K562 (cell line): Measurements from ENCODE around the gene HORMAD1. TPM values are rescaled to one million over a fixed set of nuclear protein-coding genes. Genes with fewer than 3 reads are reported as not detected.

Experiments used
- ATAC-seq: fragments of 200-7000 bp; cut with Tn5 transposase; 3 replicates; pipeline ENCODE4 v1.9.1; 2020; ENCODE audit warnings: moderate library complexity
- BruUV-seq: library from RNA; stranded (reverse); fragments of 400-500 nt; replicated peaks from 2 replicates; lab custom pipeline; 2021; lab: Mats Ljungman, UMichigan
- CTCF ChIA-PET: fragments of 300-600 bp; formaldehyde crosslinking; extraction: SDS; loops from one replicate; lab custom pipeline; 2021; ENCODE audit warnings: low intra/inter-chr PET ratio; lab: Yijun Ruan, JAX
- POLR2A ChIA-PET: fragments of 300-600, 350-650 bp; sonication (Branson Sonifier 250); formaldehyde crosslinking; extraction: SDS; loops from one replicate; lab custom pipeline; 2021; ENCODE audit warnings: antibody characterized with exemption, inconsistent platforms; lab: Yijun Ruan, JAX
- DNase-seq, 4 experiments: peaks; one replicate each; pipeline versions ENCODE4 v3.0.0 to v3.0.0-alpha.2; 2011 to 2018; ENCODE audit warnings: low spot score in 3 of 4, mixed read lengths in 3 of 4; ENCODE audit errors: extremely low read depth in 1 of 4
- FAIRE-seq: peaks from 2 replicates; lab custom pipeline; 2011; peaks lifted over from hg19 to GRCh38; lab: Jason Lieb, UNC
- H2AFZ ChIP-seq: 2 replicates; pipeline ENCODE4 v1.6.0; 2011; ENCODE audit warnings: low read depth, low read length, control low read depth, inconsistent platforms
- H3K27ac ChIP-seq: fragments of 200-600 bp; 3 replicates; pipeline ENCODE4 v1.8.0; 2011; ENCODE audit warnings: low read depth, mild to moderate bottlenecking, control low read depth, inconsistent platforms, low read length, moderate library complexity, mixed read lengths; ENCODE audit errors: extremely low read depth
- H3K27me3 ChIP-seq, 2 experiments: fragments of 300-600 bp in 1 of 2; 2 replicates in 1 of 2; 3 replicates in 1 of 2; pipeline versions ENCODE4 v1.6.0 to v1.8.0; 2011; ENCODE audit warnings: inconsistent platforms in 2 of 2, low read length in 2 of 2, mild to moderate bottlenecking in 1 of 2, mixed read lengths in 1 of 2, moderate library complexity in 1 of 2; ENCODE audit not compliant: control insufficient read depth in 2 of 2, insufficient read depth in 2 of 2
- H3K36me3 ChIP-seq: fragments of 300-600 bp; 3 replicates; pipeline ENCODE4 v1.8.0; 2011; ENCODE audit warnings: mild to moderate bottlenecking, low read length, inconsistent platforms; ENCODE audit not compliant: control insufficient read depth, insufficient read depth
- H3K4me1 ChIP-seq, 2 experiments: fragments of 200-600 bp in 1 of 2; replicated peaks in 1 of 2; 2 replicates in 1 of 2; 3 replicates in 1 of 2; pipeline versions ENCODE4 v1.5.1 to v1.8.0; 2011; ENCODE audit warnings: inconsistent platforms in 2 of 2, low read length in 2 of 2, mild to moderate bottlenecking in 1 of 2, mixed read lengths in 1 of 2, moderate library complexity in 1 of 2; ENCODE audit not compliant: control insufficient read depth in 2 of 2, insufficient read depth in 2 of 2
- H3K4me2 ChIP-seq: 2 replicates; pipeline ENCODE4 v1.6.1; 2011; ENCODE audit warnings: low read length, control low read depth, inconsistent platforms, mixed read lengths; ENCODE audit not compliant: insufficient read depth
- H3K4me3 ChIP-seq: fragments of 200-600 bp; sonication (generic), shearing (Covaris generic); 2 replicates; pipeline ENCODE4 v1.5.1; 2016; ENCODE audit warnings: control low read depth, inconsistent platforms
- H3K79me2 ChIP-seq: fragments of 200-600 bp; 3 replicates; pipeline ENCODE4 v1.8.0; 2011; ENCODE audit warnings: low read length, inconsistent platforms; ENCODE audit not compliant: control insufficient read depth, insufficient read depth
- H3K9ac ChIP-seq, 2 experiments: 2 replicates each; pipeline versions ENCODE4 v1.6.0 to v1.6.1; 2011; ENCODE audit warnings: low read depth in 2 of 2, low read length in 2 of 2, control low read depth in 1 of 2, inconsistent platforms in 1 of 2, mild to moderate bottlenecking in 1 of 2, mixed read lengths in 1 of 2; ENCODE audit not compliant: insufficient read depth in 1 of 2
- H3K9me1 ChIP-seq: one replicate; pipeline ENCODE4 v1.6.0; 2011; ENCODE audit warnings: inconsistent platforms, mild to moderate bottlenecking, low read length, moderate library complexity; ENCODE audit not compliant: control insufficient read depth, insufficient read depth
- H3K9me3 ChIP-seq: replicated peaks from 2 replicates; pipeline ENCODE4 v1.5.1; 2011; ENCODE audit warnings: low read depth, low read length, inconsistent platforms; ENCODE audit not compliant: control insufficient read depth, insufficient read depth
- H4K20me1 ChIP-seq: replicated peaks from 2 replicates; pipeline ENCODE4 v1.6.1; 2011; ENCODE audit warnings: low read length, inconsistent platforms, mixed read lengths; ENCODE audit not compliant: control insufficient read depth, insufficient read depth
- BDP1 ChIP-seq: IDR thresholded peaks from 3 replicates; pipeline ENCODE4 v1.6.1; 2011; ENCODE audit not compliant: insufficient read length, insufficient read depth
- C11orf30 ChIP-seq: fragments of 450-650 bp; IDR thresholded peaks from 2 replicates; pipeline ENCODE4 v1.6.1; 2016; ENCODE audit warnings: low read depth, mild to moderate bottlenecking
- EP400 ChIP-seq: fragments of 450-650 bp; IDR thresholded peaks from 2 replicates; pipeline ENCODE4 v1.6.1; 2017; ENCODE audit warnings: antibody characterized with exemption, mild to moderate bottlenecking, moderate library complexity
- FOXJ3 ChIP-seq: sonication (generic); formaldehyde crosslinking; IDR thresholded peaks from 2 replicates; pipeline ENCODE4 v1.4.0; 2020; ENCODE audit warnings: mild to moderate bottlenecking, missing genetic modification reagents
- HDAC8 ChIP-seq: fragments of 450-650 bp; IDR thresholded peaks from 2 replicates; pipeline ENCODE4 v1.6.1; 2016; ENCODE audit warnings: mild to moderate bottlenecking, missing genetic modification characterization, moderate library complexity, missing compliant biosample characterization
- HSF4 ChIP-seq: fragments of 250-450 bp; sonication (Bioruptor Pico); IDR thresholded peaks from 2 replicates; pipeline ENCODE4 v2.1.2; 2022; ENCODE audit warnings: mild to moderate bottlenecking, moderate library complexity, borderline replicate concordance
- KDM2B ChIP-seq: fragments of 250-450 bp; sonication (Bioruptor Pico); IDR thresholded peaks from 2 replicates; pipeline ENCODE4 v1.8.0; 2021; ENCODE audit warnings: mild to moderate bottlenecking, moderate library complexity
- KDM4B ChIP-seq, 2 experiments: fragments of 450-650 bp in 1 of 2; sonication (generic) in 1 of 2; IDR thresholded peaks; 2 replicates each; pipeline ENCODE4 v1.6.1; 2016 to 2017; ENCODE audit warnings: borderline replicate concordance in 2 of 2, antibody characterized with exemption in 1 of 2, low read depth in 1 of 2, mild to moderate bottlenecking in 1 of 2
- PCBP1 ChIP-seq: fragments of 200-400 bp; formaldehyde crosslinking; IDR thresholded peaks from 2 replicates; pipeline ENCODE4 v1.6.1; 2018; ENCODE audit warnings: mild to moderate bottlenecking, low read depth, low read length; ENCODE audit not compliant: poor library complexity, severe bottlenecking
- POLR2AphosphoS5 ChIP-seq: IDR thresholded peaks from 2 replicates; pipeline ENCODE4 v1.6.1; 2011; ENCODE audit warnings: mild to moderate bottlenecking, low read depth, low read length, moderate library complexity; ENCODE audit not compliant: control insufficient read depth, insufficient read depth
- RAD51 ChIP-seq: fragments of 450-650 bp; IDR thresholded peaks from 2 replicates; pipeline ENCODE4 v1.7.1; 2016; ENCODE audit warnings: low read depth, mild to moderate bottlenecking, borderline replicate concordance
- ZBTB7A ChIP-seq: IDR thresholded peaks from 2 replicates; pipeline ENCODE4 v1.6.1; 2011; ENCODE audit warnings: low read depth, mild to moderate bottlenecking, low read length, moderate library complexity, borderline replicate concordance; ENCODE audit not compliant: control insufficient read depth
- ZNF3 ChIP-seq: fragments of 250-450 bp; sonication (Bioruptor Pico); IDR thresholded peaks from 2 replicates; pipeline ENCODE4 v1.5.0; 2021; ENCODE audit warnings: mild to moderate bottlenecking, moderate library complexity
- ZNF668 ChIP-seq: fragments of 250-450 bp; sonication (Bioruptor Pico); IDR thresholded peaks from 2 replicates; pipeline ENCODE4 v1.8.0; 2022; ENCODE audit warnings: mild to moderate bottlenecking, inconsistent platforms
- ZZZ3 ChIP-seq: fragments of 450-650 bp; IDR thresholded peaks from 2 replicates; pipeline ENCODE4 v1.6.1; 2016; ENCODE audit warnings: antibody characterized with exemption, mild to moderate bottlenecking, moderate library complexity
- WGBS: fragments of 100-300 bp; shearing (Covaris generic); methylation state at CpG from one replicate; pipeline ENCODE4 v1.1.6; 2016; ENCODE audit warnings: low coverage, mixed read lengths; ENCODE audit not compliant: insufficient coverage; ENCODE audit errors: missing lambda C conversion rate; 5-methylcytosine and 5-hydroxymethylcytosine counted together
- in situ Hi-C: fragments of 300-500 bp; cut with MboI; formaldehyde crosslinking; loops from 4 replicates; pipeline ENCODE4 v1.15.0; 2018; ENCODE audit warnings: inconsistent platforms, mixed read lengths
- intact Hi-C: fragments of 100-400 bp; cut with micrococcal nuclease; formaldehyde crosslinking; loops from 2 replicates; pipeline ENCODE4 v1.14.2; 2022
- polyA plus RNA-seq, 8 experiments: library from polyadenylated mRNA; depleted of rRNA in 4 of 8; stranded (reverse) in 5 of 8; unstranded in 3 of 8; fragments of >200 nt; fragmentation: Nextera tagmentation in 2 of 8; fragmentation: Illumina TruSeq in 1 of 8; extraction: Ambion mirVana in 2 of 8; extraction: Trizol in 1 of 8; gene quantifications; 2 replicates each; pipeline versions ENCODE4 v1.2.1 to v1.2.3, GENCODE V29; 2011 to 2014; ENCODE audit warnings: inconsistent platforms in 1 of 8, missing spikeins in 1 of 8
- total RNA-seq, 7 experiments: library from RNA; depleted of rRNA in 6 of 7; stranded (reverse); fragments of >200 nt in 6 of 7; fragmentation: Illumina TruSeq in 2 of 7; extraction: Trizol in 2 of 7; gene quantifications; 2 replicates each; pipeline versions ENCODE4 v1.2.1 to v1.2.3, GENCODE V29; 2011 to 2021; ENCODE audit warnings: low replicate concordance in 1 of 7
- TF ChIP-seq, protein P1 (sequence below): fragments of 450-650 bp; conservative IDR thresholded peaks from 2 replicates; pipeline ENCODE4 v1.6.1; 2016; ENCODE audit warnings: missing genetic modification characterization, low read depth, mild to moderate bottlenecking, control low read depth, missing compliant biosample characterization
- TF ChIP-seq, protein P2 (sequence below): fragments of 250-450 bp; sonication (Bioruptor Pico); IDR thresholded peaks from 2 replicates; pipeline ENCODE4 v1.8.0; 2022; ENCODE audit warnings: moderate library complexity, mild to moderate bottlenecking, inconsistent platforms
- TF ChIP-seq, protein P3 (sequence below): fragments of 150-350 bp; conservative IDR thresholded peaks from 2 replicates; pipeline ENCODE4 v1.6.1; 2014; ENCODE audit warnings: low read length

Gene HORMAD1
- total and polyA plus RNA-seq, 9 of the 15 experiments (the other 6 are each of a cell fraction or from before 2014, with no cell fraction given): not detected

DNA sequence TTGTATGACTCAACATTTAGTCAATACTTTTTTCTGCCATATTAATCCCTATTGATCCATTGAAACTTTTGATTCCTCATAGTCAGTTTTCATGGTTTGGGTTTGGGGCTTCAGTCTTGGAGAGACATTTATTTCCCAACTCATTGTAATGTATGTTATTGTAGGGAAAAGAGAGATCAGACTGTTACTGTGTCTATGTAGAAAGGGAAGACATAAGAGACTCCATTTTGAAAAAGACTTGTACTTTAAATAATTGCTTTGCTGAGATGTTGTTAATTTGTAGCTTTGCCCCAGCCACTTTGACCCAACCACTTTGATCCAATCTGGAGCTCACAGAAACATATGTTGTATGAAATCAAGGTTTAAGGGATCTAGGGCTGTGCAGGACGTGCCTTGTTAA is 11.7 kb downstream of the HORMAD1 start (continued):
- TF ChIP-seq, protein P1, sequence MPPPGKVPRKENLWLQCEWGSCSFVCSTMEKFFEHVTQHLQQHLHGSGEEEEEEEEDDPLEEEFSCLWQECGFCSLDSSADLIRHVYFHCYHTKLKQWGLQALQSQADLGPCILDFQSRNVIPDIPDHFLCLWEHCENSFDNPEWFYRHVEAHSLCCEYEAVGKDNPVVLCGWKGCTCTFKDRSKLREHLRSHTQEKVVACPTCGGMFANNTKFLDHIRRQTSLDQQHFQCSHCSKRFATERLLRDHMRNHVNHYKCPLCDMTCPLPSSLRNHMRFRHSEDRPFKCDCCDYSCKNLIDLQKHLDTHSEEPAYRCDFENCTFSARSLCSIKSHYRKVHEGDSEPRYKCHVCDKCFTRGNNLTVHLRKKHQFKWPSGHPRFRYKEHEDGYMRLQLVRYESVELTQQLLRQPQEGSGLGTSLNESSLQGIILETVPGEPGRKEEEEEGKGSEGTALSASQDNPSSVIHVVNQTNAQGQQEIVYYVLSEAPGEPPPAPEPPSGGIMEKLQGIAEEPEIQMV (tag): peak; percentile 59
- peak; percentile 86 for TF ChIP-seq HDAC8 (tag)
- TF ChIP-seq, protein P2, sequence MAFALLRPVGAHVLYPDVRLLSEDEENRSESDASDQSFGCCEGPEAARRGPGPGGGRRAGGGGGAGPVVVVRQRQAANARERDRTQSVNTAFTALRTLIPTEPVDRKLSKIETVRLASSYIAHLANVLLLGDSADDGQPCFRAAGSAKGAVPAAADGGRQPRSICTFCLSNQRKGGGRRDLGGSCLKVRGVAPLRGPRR (CRISPR knock-in tag): 0 out of 2 replicates have a peak, but pooled peaks have one; percentile 61

DNA sequence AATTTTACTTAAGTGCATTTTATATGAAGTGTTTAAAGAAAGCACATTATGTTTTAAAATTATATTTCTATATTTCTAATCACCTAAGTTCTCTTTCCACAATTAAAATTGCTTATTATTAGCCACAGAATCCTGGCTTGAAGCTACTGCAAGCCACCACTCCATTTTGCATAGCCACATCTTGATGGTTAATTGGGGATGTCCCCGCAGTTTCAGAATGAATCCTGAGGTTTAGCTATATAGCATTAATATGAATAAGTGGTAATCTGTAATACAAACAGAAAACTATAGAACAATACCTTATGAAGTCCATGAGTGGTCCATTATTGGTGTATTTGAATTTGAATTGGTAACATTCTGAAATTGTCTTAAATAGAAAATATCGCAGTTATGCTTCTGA is 12.1 kb downstream of the HORMAD1 start:
- ATAC-seq: no peak
- DNase-seq: no peak
- Histone ChIP-seq H3K4me3 (no peak overlapping the region), H2AFZ (no peak overlapping the region), H3K9ac (no peak overlapping the region), H3K4me1 (peaks cover 0 to 16% of the 10 kb centered on the region in 2 experiments; a peak in 3 of 5 replicates), H3K9me3 (no peaks in the 10 kb centered on the region), H3K9me1 (no peaks in the 10 kb centered on the region), H3K27ac (no peak overlapping the region), H4K20me1 (no peaks in the 10 kb centered on the region), H3K79me2 (no peaks in the 10 kb centered on the region), H3K4me2 (no peak overlapping the region), H3K36me3 (no peaks in the 10 kb centered on the region), H3K27me3 (no peaks in the 10 kb centered on the region)
- BruUV-seq: no TSS peak
- ChIA-PET CTCF (no interaction called here), POLR2A (no interaction called here)
- FAIRE-seq: no peak
- TF ChIP-seq C11orf30 (no peak), ZZZ3 (no peak), EP400 (no peak), BDP1 (no peak), ZNF668 (CRISPR knock-in tag) (no peak), KDM2B (CRISPR knock-in tag) (no peak), HSF4 (CRISPR knock-in tag) (no peak), ZNF3 (CRISPR knock-in tag) (no peak), KDM4B (IDR thresholded peaks at IDR 0.05; ENCODE audit: borderline replicate concordance in 2 of 2, low read depth in 1 of 2) (no peak), FOXJ3 (CRISPR knock-in tag) (no peak), PCBP1 (no peak), POLR2AphosphoS5 (no peak), RAD51 (no peak), ZBTB7A (no peak)
- TF ChIP-seq, protein P3, sequence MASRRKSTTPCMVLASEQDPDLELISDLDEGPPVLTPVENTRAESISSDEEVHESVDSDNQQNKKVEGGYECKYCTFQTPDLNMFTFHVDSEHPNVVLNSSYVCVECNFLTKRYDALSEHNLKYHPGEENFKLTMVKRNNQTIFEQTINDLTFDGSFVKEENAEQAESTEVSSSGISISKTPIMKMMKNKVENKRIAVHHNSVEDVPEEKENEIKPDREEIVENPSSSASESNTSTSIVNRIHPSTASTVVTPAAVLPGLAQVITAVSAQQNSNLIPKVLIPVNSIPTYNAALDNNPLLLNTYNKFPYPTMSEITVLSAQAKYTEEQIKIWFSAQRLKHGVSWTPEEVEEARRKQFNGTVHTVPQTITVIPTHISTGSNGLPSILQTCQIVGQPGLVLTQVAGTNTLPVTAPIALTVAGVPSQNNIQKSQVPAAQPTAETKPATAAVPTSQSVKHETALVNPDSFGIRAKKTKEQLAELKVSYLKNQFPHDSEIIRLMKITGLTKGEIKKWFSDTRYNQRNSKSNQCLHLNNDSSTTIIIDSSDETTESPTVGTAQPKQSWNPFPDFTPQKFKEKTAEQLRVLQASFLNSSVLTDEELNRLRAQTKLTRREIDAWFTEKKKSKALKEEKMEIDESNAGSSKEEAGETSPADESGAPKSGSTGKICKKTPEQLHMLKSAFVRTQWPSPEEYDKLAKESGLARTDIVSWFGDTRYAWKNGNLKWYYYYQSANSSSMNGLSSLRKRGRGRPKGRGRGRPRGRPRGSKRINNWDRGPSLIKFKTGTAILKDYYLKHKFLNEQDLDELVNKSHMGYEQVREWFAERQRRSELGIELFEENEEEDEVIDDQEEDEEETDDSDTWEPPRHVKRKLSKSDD: no peak
- 65% methylated on average over 2 of the region's 2 CpGs for WGBS
- intact Hi-C loops: no loop called here
- in situ Hi-C loops: no loop called here
